Ascending aorta (tissue), 2 donors: ENCODE data around the gene TBC1D20. TPM values are rescaled to one million over a fixed set of nuclear protein-coding genes. Genes with fewer than 3 reads are reported as not detected.

Experiments used
- DNase-seq, 2 donors: peaks; one replicate each; pipeline ENCODE4 v3.0.0-alpha.2; 2019; ENCODE audit warnings: low spot score in 2 of 2
- H3K27ac ChIP-seq, 2 donors: fragments of 200-600 bp; sonication (generic); one replicate each; pipeline ENCODE4 v1.5.1; 2016 to 2017; ENCODE audit warnings: mild to moderate bottlenecking in 1 of 2
- H3K27me3 ChIP-seq: fragments of 200-600 bp; sonication (generic); one replicate; pipeline ENCODE4 v1.5.1; 2017
- H3K36me3 ChIP-seq, 2 donors: fragments of 200-600 bp; sonication (generic); one replicate each; pipeline ENCODE4 v1.5.1; 2016
- H3K4me1 ChIP-seq, 2 donors: fragments of 200-600 bp; sonication (generic); one replicate each; pipeline ENCODE4 v1.5.1; 2016 to 2017; ENCODE audit warnings: mild to moderate bottlenecking in 1 of 2
- H3K4me3 ChIP-seq, 2 donors: fragments of 200-600 bp; sonication (generic); one replicate each; pipeline ENCODE4 v1.5.1; 2016 to 2017; ENCODE audit warnings: mild to moderate bottlenecking in 1 of 2
- H3K9me3 ChIP-seq, 2 donors: fragments of 200-600 bp; sonication (generic); one replicate each; pipeline ENCODE4 v1.5.1; 2016
- intact Hi-C: fragments of 100-400 bp; cut with DNase I; formaldehyde crosslinking; loops from one replicate; pipeline ENCODE4 v1.15.1; 2023
- total RNA-seq: library from RNA; depleted of rRNA; stranded (reverse); fragments of >200 nt; gene quantifications from one replicate; pipeline ENCODE4 v1.1.0, GENCODE V29; 2016
- TF ChIP-seq, protein P1 (sequence below), 3 experiments: fragments of 200-600 bp in 2 of 3; fragments of 450-650 bp in 1 of 3; sonication (generic) in 2 of 3; IDR thresholded peaks; one replicate each; pipeline ENCODE4 v1.5.1; 2016 to 2019; ENCODE audit warnings: antibody characterized with exemption in 3 of 3, mild to moderate bottlenecking in 1 of 3, moderate library complexity in 1 of 3

TBC1D20 gene
- total RNA-seq, 1 donor from 2014 or later = 32.5 TPM

- H3K36me3 ChIP-seq = no peaks in the 10 kb centered on the region
- H3K27me3 ChIP-seq = no peaks in the 10 kb centered on the region
- no peak overlapping the region for H3K27ac ChIP-seq
- intact Hi-C loops = no loop called here
- TF ChIP-seq, protein P1, sequence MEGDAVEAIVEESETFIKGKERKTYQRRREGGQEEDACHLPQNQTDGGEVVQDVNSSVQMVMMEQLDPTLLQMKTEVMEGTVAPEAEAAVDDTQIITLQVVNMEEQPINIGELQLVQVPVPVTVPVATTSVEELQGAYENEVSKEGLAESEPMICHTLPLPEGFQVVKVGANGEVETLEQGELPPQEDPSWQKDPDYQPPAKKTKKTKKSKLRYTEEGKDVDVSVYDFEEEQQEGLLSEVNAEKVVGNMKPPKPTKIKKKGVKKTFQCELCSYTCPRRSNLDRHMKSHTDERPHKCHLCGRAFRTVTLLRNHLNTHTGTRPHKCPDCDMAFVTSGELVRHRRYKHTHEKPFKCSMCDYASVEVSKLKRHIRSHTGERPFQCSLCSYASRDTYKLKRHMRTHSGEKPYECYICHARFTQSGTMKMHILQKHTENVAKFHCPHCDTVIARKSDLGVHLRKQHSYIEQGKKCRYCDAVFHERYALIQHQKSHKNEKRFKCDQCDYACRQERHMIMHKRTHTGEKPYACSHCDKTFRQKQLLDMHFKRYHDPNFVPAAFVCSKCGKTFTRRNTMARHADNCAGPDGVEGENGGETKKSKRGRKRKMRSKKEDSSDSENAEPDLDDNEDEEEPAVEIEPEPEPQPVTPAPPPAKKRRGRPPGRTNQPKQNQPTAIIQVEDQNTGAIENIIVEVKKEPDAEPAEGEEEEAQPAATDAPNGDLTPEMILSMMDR (IDR thresholded peaks at IDR 0.05) = no peak
- H3K4me1 ChIP-seq = no peaks in the 10 kb centered on the region
- no peak overlapping the region for H3K4me3 ChIP-seq
- DNase-seq = no peak
- H3K9me3 ChIP-seq = no peaks in the 10 kb centered on the region
These were observed 10.0 kb upstream of the TBC1D20 start for GRCh38 chr20:472137-472846.

- TF ChIP-seq, protein P1 (IDR thresholded peaks at IDR 0.05) = no peak
- no peaks in the 10 kb centered on the region for H3K9me3 ChIP-seq
- no peak overlapping the region for H3K27ac ChIP-seq
- DNase-seq = no peak
- H3K36me3 ChIP-seq = no peaks in the 10 kb centered on the region
- no peaks in the 10 kb centered on the region for H3K27me3 ChIP-seq
- no peaks in the 10 kb centered on the region for H3K4me1 ChIP-seq
- no peak overlapping the region for H3K4me3 ChIP-seq
- intact Hi-C loops = loop anchor here (10.0 kb wide), 1 partner anchor 205 kb away; no protein-coding TSS in a partner anchor
These were observed 7.6 kb upstream of the TBC1D20 start for GRCh38 chr20:469746-470490.

- Histone ChIP-seq H3K27me3 (no peaks in the 10 kb centered on the region), H3K36me3 (no peaks in the 10 kb centered on the region), H3K9me3 (no peaks in the 10 kb centered on the region), H3K27ac (no peak overlapping the region), H3K4me3 (no peak overlapping the region), H3K4me1 (no peaks in the 10 kb centered on the region)
- TF ChIP-seq, protein P1 (IDR thresholded peaks at IDR 0.05) = no peak
- no peak for DNase-seq
- intact Hi-C loops = loop anchor here (10.0 kb wide), 1 partner anchor 203 kb away; no protein-coding TSS in a partner anchor
These were observed 5.4 kb upstream of the TBC1D20 start for GRCh38 chr20:467755-468154.

- TF ChIP-seq, protein P1 (IDR thresholded peaks at IDR 0.05) = no peak
These were observed 807 bp downstream of the TBC1D20 start for GRCh38 chr20:461254-462198.

DNA sequence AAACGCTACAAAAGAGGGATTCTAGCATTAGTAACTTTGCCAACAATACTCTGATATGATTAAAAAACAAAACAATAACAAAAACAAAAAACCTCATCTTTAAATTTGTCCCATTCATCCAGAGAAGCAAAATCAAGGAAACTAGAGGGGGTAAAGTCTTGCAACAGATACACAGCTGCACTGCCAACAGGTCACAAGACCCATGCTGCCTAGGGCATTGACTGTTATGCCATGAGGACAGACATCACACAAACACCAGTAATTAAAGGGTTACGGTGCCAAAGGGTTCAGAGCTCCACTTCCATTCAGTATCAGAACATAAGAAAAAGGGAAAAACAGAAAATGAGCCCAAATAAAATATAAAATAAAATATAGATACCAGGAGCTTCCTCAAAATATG is 1.6 kb downstream of the TBC1D20 start:
- no peak for DNase-seq
- Histone ChIP-seq H3K4me3 (peak overlapping the region in 1 of 2 donors; percentile 84), H3K36me3 (no peaks in the 10 kb centered on the region), H3K4me1 (peaks cover 0 to 16% of the 10 kb centered on the region in 2 donors), H3K27ac (no peak overlapping the region), H3K27me3 (no peaks in the 10 kb centered on the region), H3K9me3 (no peaks in the 10 kb centered on the region)
- intact Hi-C loops = loop anchor here (5.0 to 10.0 kb wide), 3 partner anchors 82 to 196 kb away; partner anchors contain the start of genes CSNK2A1 and SRXN1
- TF ChIP-seq, protein P1 (IDR thresholded peaks at IDR 0.05) = no peak

More at GRCh38 chr20:461254-462198, 807 bp downstream of the TBC1D20 start:
- H3K27me3 ChIP-seq = no peaks in the 10 kb centered on the region
- H3K36me3 ChIP-seq = no peaks in the 10 kb centered on the region
- peak overlapping the region; percentile 87 to 96 for H3K27ac ChIP-seq
- peak overlapping the region; percentile 84 to 96 for H3K4me3 ChIP-seq
- peaks cover 0 to 16% of the 10 kb centered on the region in 2 donors for H3K4me1 ChIP-seq
- DNase-seq = peak in 1 of 2 donors; percentile 71
- no peaks in the 10 kb centered on the region for H3K9me3 ChIP-seq
- intact Hi-C loops = loop anchor here (1.0 to 10.0 kb wide), 6 partner anchors 17 to 197 kb away; partner anchors contain the start of genes CSNK2A1, NRSN2, RBCK1 and SRXN1
